ENCODE measurements around the gene OSBPL5.

The OSBPL5 gene

GRCh38 chr11:3090096-3090901 is 74.8 kb downstream of the OSBPL5 start:
- TF ChIP-seq RAD21 (IDR thresholded peaks at IDR 0.05; ENCODE audit: low read depth) (no peak), CEBPB (IDR thresholded peaks at IDR 0.05) (no peak), YY1 (IDR thresholded peaks at IDR 0.05; ENCODE audit: low read depth) (no peak), MAX (IDR thresholded peaks at IDR 0.05) (no peak), EP300 (IDR thresholded peaks at IDR 0.05; ENCODE audit: borderline replicate concordance) (no peak), ZBTB7A (IDR thresholded peaks at IDR 0.05; ENCODE audit: low read depth) (no peak), NFIC (IDR thresholded peaks at IDR 0.05) (no peak), REST (IDR thresholded peaks at IDR 0.05; ENCODE audit: low read depth) (no peak), USF1 (IDR thresholded peaks at IDR 0.05) (no peak), TEAD4 (IDR thresholded peaks at IDR 0.05) (no peak), CREB1 (IDR thresholded peaks at IDR 0.05; ENCODE audit: low read depth) (no peak)

- TF ChIP-seq RAD21 (IDR thresholded peaks at IDR 0.05; ENCODE audit: low read depth) (no peak), MAX (IDR thresholded peaks at IDR 0.05) (no peak), TCF12 (IDR thresholded peaks at IDR 0.05; ENCODE audit: low read depth) (no peak), FOXM1 (IDR thresholded peaks at IDR 0.05; ENCODE audit: borderline replicate concordance, low read depth) (no peak), CREB1 (IDR thresholded peaks at IDR 0.05; ENCODE audit: low read depth) (no peak), TEAD4 (IDR thresholded peaks at IDR 0.05) (no peak), TAF1 (IDR thresholded peaks at IDR 0.05; ENCODE audit: low read depth) (no peak), EGR1 (IDR thresholded peaks at IDR 0.05) (no peak), EP300 (IDR thresholded peaks at IDR 0.05; ENCODE audit: borderline replicate concordance) (no peak), NFIC (IDR thresholded peaks at IDR 0.05) (no peak), USF1 (IDR thresholded peaks at IDR 0.05) (no peak), ZBTB7A (IDR thresholded peaks at IDR 0.05; ENCODE audit: low read depth) (no peak), REST (IDR thresholded peaks at IDR 0.05; ENCODE audit: low read depth) (no peak), CEBPB (IDR thresholded peaks at IDR 0.05) (no peak)
Measured at GRCh38 chr11:3089236-3090061, 75.7 kb downstream of the OSBPL5 start.

- no peak for TF ChIP-seq TAF1 (IDR thresholded peaks at IDR 0.05; ENCODE audit: low read depth)
- TF ChIP-seq TEAD4 (IDR thresholded peaks at IDR 0.05): no peak
- TF ChIP-seq EGR1 (IDR thresholded peaks at IDR 0.05): no peak
- TF ChIP-seq MAX (IDR thresholded peaks at IDR 0.05): no peak
- TF ChIP-seq EP300 (IDR thresholded peaks at IDR 0.05; ENCODE audit: borderline replicate concordance): no peak
- TF ChIP-seq CREB1 (IDR thresholded peaks at IDR 0.05; ENCODE audit: low read depth): no peak
- TF ChIP-seq NFIC (IDR thresholded peaks at IDR 0.05): no peak
- TF ChIP-seq USF1 (IDR thresholded peaks at IDR 0.05): no peak
- TF ChIP-seq ZBTB7A (IDR thresholded peaks at IDR 0.05; ENCODE audit: low read depth): no peak
- TF ChIP-seq TCF12 (IDR thresholded peaks at IDR 0.05; ENCODE audit: low read depth): no peak
- no peak for TF ChIP-seq FOXM1 (IDR thresholded peaks at IDR 0.05; ENCODE audit: borderline replicate concordance, low read depth)
- TF ChIP-seq YY1 (IDR thresholded peaks at IDR 0.05; ENCODE audit: low read depth): no peak
- TF ChIP-seq RAD21 (IDR thresholded peaks at IDR 0.05; ENCODE audit: low read depth): no peak
- no peak for TF ChIP-seq CEBPB (IDR thresholded peaks at IDR 0.05)
- no peak for TF ChIP-seq REST (IDR thresholded peaks at IDR 0.05; ENCODE audit: low read depth)
Measured at GRCh38 chr11:3088806-3089205, 76.3 kb downstream of the OSBPL5 start.

All from Ishikawa (cell line).